Astrocyte (in vitro differentiated cells and primary cell): ENCODE measurements around the gene DPP7.

ENCODE experiments used
- CTCF ChIP-seq: IDR thresholded peaks from 2 replicates; pipeline ENCODE4 v1.5.1; 2011; ENCODE audit warnings: low read depth, mild to moderate bottlenecking, inconsistent platforms, low read length, moderate library complexity; ENCODE audit not compliant: insufficient read depth
- EZH2 ChIP-seq: IDR thresholded peaks from 2 replicates; pipeline ENCODE4 v1.6.1; 2012; ENCODE audit warnings: mild to moderate bottlenecking, low read length, inconsistent platforms; ENCODE audit not compliant: insufficient read depth

- TF ChIP-seq CTCF (no peak), EZH2 (no peak)
These were observed 39.8 kb downstream of the DPP7 start for GRCh38 chr9:137074657-137075274.
